ENCODE results near the gene CMIP. TPM values are rescaled to one million over a fixed set of nuclear protein-coding genes. Genes with fewer than 3 reads are reported as not detected.

The CMIP gene
- total RNA-seq, 4 donors from 2014 or later = 14.5 to 24.6 (median 21.0) TPM

GRCh38 chr16:81544261-81544660 lies 99.7 kb downstream of the CMIP start:
- Histone ChIP-seq H3K27me3 (no peaks in the 10 kb centered on the region), H3K4me1 (peaks cover 18 to 62% (median 42%) of the 10 kb centered on the region in 4 donors), H3K4me3 (no peak overlapping the region), H3K36me3 (no peaks in the 10 kb centered on the region), H3K9me3 (no peaks in the 10 kb centered on the region), H3K27ac (replicated peaks in 1 of 4) (no peak overlapping the region)
- WGBS = 64% methylated on average over 7 of the region's 7 CpGs
- no peak for DNase-seq (ENCODE audit: extremely low spot score)
- no peak for TF ChIP-seq CTCF (IDR thresholded peaks at IDR 0.05)
- TF ChIP-seq POLR2AphosphoS5 (IDR thresholded peaks at IDR 0.05) = no peak
- TF ChIP-seq POLR2A (IDR thresholded peaks at IDR 0.05; ENCODE audit: low read depth) = no peak
- no peak for TF ChIP-seq EP300 (IDR thresholded peaks at IDR 0.05)
- intact Hi-C loops (cut with DNase I) = no loop called here

- TF ChIP-seq POLR2A (IDR thresholded peaks at IDR 0.05; ENCODE audit: low read depth) = no peak
- TF ChIP-seq POLR2AphosphoS5 (IDR thresholded peaks at IDR 0.05) = no peak
- DNase-seq (ENCODE audit: extremely low spot score) = no peak
- Histone ChIP-seq H3K27ac (replicated peaks in 1 of 4) (no peak overlapping the region), H3K4me1 (peaks cover 18 to 62% (median 39%) of the 10 kb centered on the region in 4 donors), H3K36me3 (no peaks in the 10 kb centered on the region), H3K27me3 (no peaks in the 10 kb centered on the region), H3K9me3 (no peaks in the 10 kb centered on the region), H3K4me3 (no peak overlapping the region)
- intact Hi-C loops (cut with DNase I) = no loop called here
- 80% methylated on average over 9 of the region's 9 CpGs for WGBS
Observed at GRCh38 chr16:81544700-81545271, 100.2 kb downstream of the CMIP start.

DNA sequence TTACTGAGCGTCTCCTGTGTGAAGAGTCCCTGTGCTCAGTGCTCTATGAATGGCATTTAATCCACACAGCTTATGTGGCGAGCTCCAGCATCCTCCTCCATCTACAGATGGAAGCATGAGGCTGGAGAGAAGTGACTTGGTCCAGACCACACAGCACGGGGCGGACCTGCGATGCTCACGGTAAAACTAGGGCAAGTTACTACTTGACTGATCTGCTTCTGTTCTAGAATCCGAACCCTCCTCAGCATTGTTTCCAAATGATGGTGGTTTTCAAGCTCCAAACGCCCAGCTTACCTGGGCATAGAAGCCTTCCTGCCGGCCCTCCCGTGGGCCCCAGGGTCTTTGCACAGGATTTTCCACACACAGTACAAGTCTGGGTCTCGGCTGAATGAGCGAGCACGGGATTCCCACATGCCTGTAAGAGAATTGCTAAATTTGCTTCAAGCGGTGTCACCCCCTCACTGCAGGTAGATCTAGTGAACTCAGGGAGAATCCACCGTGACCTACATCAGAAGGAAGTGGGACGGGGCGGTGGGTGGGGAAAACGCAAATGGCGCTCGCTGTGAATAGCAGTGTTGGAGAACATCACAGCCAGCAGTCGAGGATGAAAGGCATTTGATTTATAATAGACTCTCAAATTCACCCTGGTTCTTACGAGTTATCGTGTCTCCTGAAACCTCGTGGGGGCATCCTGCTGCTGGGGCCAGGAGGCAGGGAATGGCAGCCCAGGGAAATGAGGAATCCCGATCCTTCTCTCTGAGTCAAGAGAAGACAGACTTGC lies 101.1 kb downstream of the CMIP start:
- intact Hi-C loops (cut with DNase I) = no loop called here
- Histone ChIP-seq H3K4me3 (no peak overlapping the region), H3K4me1 (peaks cover 18 to 62% (median 39%) of the 10 kb centered on the region in 4 donors), H3K36me3 (no peaks in the 10 kb centered on the region), H3K27ac (replicated peaks in 1 of 4) (no peak overlapping the region), H3K9me3 (no peaks in the 10 kb centered on the region), H3K27me3 (no peaks in the 10 kb centered on the region)
- DNase-seq (ENCODE audit: extremely low spot score) = no peak
- WGBS = 89% methylated on average over 25 of the region's 25 CpGs
- TF ChIP-seq CTCF (IDR thresholded peaks at IDR 0.05) = no peak
- no peak for TF ChIP-seq POLR2AphosphoS5 (IDR thresholded peaks at IDR 0.05)
- TF ChIP-seq EP300 (IDR thresholded peaks at IDR 0.05) = no peak
- TF ChIP-seq POLR2A (IDR thresholded peaks at IDR 0.05; ENCODE audit: low read depth) = no peak

GRCh38 chr16:81546781-81547180 lies 102.2 kb downstream of the CMIP start:
- WGBS = 92% methylated on average over 14 of the region's 14 CpGs
- Histone ChIP-seq H3K9me3 (no peaks in the 10 kb centered on the region), H3K36me3 (no peaks in the 10 kb centered on the region), H3K4me1 (peaks cover 22 to 57% (median 43%) of the 10 kb centered on the region in 4 donors), H3K4me3 (no peak overlapping the region), H3K27me3 (no peaks in the 10 kb centered on the region), H3K27ac (replicated peaks in 1 of 4) (no peak overlapping the region)
- TF ChIP-seq POLR2AphosphoS5 (IDR thresholded peaks at IDR 0.05) (no peak), EP300 (IDR thresholded peaks at IDR 0.05) (no peak), CTCF (IDR thresholded peaks at IDR 0.05) (no peak), POLR2A (IDR thresholded peaks at IDR 0.05; ENCODE audit: low read depth) (no peak)
- intact Hi-C loops (cut with DNase I) = no loop called here
- DNase-seq (ENCODE audit: extremely low spot score) = no peak

GRCh38 chr16:81547194-81547938 lies 102.8 kb downstream of the CMIP start:
- Histone ChIP-seq H3K27me3 (no peaks in the 10 kb centered on the region), H3K4me1 (peaks cover 27 to 56% (median 46%) of the 10 kb centered on the region in 4 donors), H3K27ac (replicated peaks in 1 of 4) (no peak overlapping the region), H3K4me3 (no peak overlapping the region), H3K36me3 (no peaks in the 10 kb centered on the region), H3K9me3 (no peaks in the 10 kb centered on the region)
- intact Hi-C loops (cut with DNase I) = no loop called here
- DNase-seq (ENCODE audit: extremely low spot score) = no peak
- WGBS = 81% methylated on average over 15 of the region's 15 CpGs
- TF ChIP-seq CTCF (IDR thresholded peaks at IDR 0.05) = no peak

Data from esophagus muscularis mucosa (tissue), 4 donors.